Cardiac muscle cell (in vitro differentiated cells and primary cell): ENCODE measurements around the gene PPIP5K1. TPM values are rescaled to one million over a fixed set of nuclear protein-coding genes. Genes with fewer than 3 reads are reported as not detected.
"Not testable (repeated sequence)": the region's sequence is repeated elsewhere in the genome, so short reads cannot be mapped to it uniquely, and the experiment has no call there.

Source experiments
- DNase-seq, 2 donors: peaks; one replicate each; pipeline versions ENCODE4 v3.0.0 to v3.0.0-alpha.2; 2010 to 2017; ENCODE audit warnings: low read depth in 1 of 2, low spot score in 1 of 2
- H3K27ac ChIP-seq: fragments of 200-600 bp; sonication (generic); 2 replicates; pipeline ENCODE4 v1.5.1; 2016
- H3K27me3 ChIP-seq: fragments of 200-600 bp; sonication (generic); 2 replicates; pipeline ENCODE4 v1.6.0; 2016; ENCODE audit warnings: control low read depth
- H3K36me3 ChIP-seq: fragments of 200-600 bp; sonication (generic); 2 replicates; pipeline ENCODE4 v1.5.1; 2016; ENCODE audit warnings: control low read depth
- H3K4me1 ChIP-seq: fragments of 200-600 bp; sonication (generic); 2 replicates; pipeline ENCODE4 v1.8.1; 2017; ENCODE audit warnings: low read depth, mild to moderate bottlenecking, mixed run types
- H3K4me3 ChIP-seq: fragments of 200-600 bp; sonication (generic); 2 replicates; pipeline ENCODE4 v1.5.1; 2016; ENCODE audit warnings: mild to moderate bottlenecking
- H3K9me3 ChIP-seq: fragments of 200-600 bp; sonication (generic); 2 replicates; pipeline ENCODE4 v1.5.1; 2017; ENCODE audit warnings: low read depth, mild to moderate bottlenecking, control low read depth
- CTCF ChIP-seq: IDR thresholded peaks from 2 replicates; pipeline ENCODE4 v1.5.1; 2012; ENCODE audit warnings: low read depth, mild to moderate bottlenecking, low read length
- polyA plus RNA-seq: library from polyadenylated mRNA; unstranded; fragments of >200 nt; fragmentation: Nextera tagmentation; extraction: Ambion mirVana; gene quantifications from 2 replicates; pipeline ENCODE4 v1.2.1, GENCODE V29; 2016
- total RNA-seq: library from RNA; depleted of rRNA; stranded (reverse); fragments of >200 nt; gene quantifications from 2 replicates; pipeline ENCODE4 v1.2.3, GENCODE V29; 2016

The PPIP5K1 gene
- total and polyA plus RNA-seq, 2 experiments from 2014 or later: 17.6 to 20.0 TPM

DNA sequence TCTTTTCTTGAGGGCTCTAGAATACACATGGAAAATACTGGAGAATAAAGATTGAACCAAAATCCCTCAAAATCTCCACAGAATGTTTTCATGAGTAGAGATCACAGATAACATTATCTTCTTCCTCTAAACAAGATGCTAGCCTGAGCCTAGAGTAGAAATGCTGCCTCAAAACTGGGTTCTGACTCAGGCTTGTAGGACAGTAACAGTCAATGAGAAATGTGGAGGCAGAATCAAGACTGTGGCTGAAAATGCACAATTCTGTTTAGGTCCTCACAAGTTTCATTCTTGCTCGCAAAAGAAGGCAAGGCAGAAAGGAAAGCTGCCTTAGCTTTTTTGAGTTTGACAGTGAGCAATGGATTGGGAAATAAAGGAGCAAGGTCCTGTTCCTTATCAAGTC is 15.4 kb downstream of the PPIP5K1 start:
- H3K27ac ChIP-seq, H3K9me3 ChIP-seq, H3K4me3 ChIP-seq, H3K4me1 ChIP-seq, DNase-seq, H3K36me3 ChIP-seq, H3K27me3 ChIP-seq: not testable (repeated sequence)

DNA sequence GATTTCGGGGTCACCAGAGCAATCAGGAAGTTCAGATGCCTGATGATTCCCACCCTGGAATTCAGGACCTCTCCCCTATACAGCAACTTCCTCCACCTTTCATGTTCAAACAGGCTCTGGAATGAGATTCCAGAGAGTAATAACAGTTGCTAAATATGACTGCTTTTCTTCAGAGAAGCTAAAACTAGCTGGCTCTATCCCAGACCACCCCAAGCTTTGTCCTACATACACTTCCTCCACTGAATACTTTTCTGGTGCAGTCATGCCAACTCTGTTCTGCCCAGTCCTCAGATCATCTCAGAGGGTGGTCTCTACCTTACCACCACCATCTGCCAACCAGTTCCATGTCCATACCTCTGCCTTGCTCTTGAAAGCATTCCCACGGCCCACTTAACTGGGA is 23.4 kb downstream of the PPIP5K1 start:
- H3K4me1 ChIP-seq, H3K4me3 ChIP-seq, H3K36me3 ChIP-seq, H3K9me3 ChIP-seq, H3K27me3 ChIP-seq, H3K27ac ChIP-seq, DNase-seq: not testable (repeated sequence)

GRCh38 chr15:43563793-43564192 is 26.2 kb downstream of the PPIP5K1 start:
- H3K36me3 ChIP-seq, H3K27me3 ChIP-seq, H3K9me3 ChIP-seq, H3K27ac ChIP-seq, DNase-seq, H3K4me3 ChIP-seq, H3K4me1 ChIP-seq: not testable (repeated sequence)

DNA sequence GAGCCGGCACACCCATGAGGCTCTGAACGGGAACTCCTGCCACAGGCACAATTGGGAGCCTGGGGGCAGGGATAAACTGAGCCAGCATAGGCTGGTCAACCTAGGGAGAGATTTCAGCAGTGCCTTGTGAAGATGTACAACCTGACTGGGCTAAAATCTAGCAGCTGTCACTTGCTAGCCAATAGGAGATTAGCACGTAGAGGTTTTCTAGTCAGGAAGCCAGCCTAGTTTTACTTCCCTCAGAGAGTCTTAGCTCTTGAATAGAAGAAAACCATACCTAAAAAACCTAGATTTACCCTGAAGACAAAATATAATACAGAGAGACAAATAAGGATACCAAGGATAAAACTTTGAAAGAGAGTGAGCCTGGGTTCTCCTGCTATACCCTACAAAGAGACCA is 27.3 kb downstream of the PPIP5K1 start:
- H3K27me3 ChIP-seq, H3K36me3 ChIP-seq, DNase-seq, H3K27ac ChIP-seq, H3K9me3 ChIP-seq, H3K4me3 ChIP-seq, H3K4me1 ChIP-seq: not testable (repeated sequence)

GRCh38 chr15:43552986-43553385 is 37.0 kb downstream of the PPIP5K1 start:
- no peaks in the 10 kb centered on the region for H3K4me1 ChIP-seq
- no peak for DNase-seq
- no peaks in the 10 kb centered on the region for H3K27me3 ChIP-seq
- H3K27ac ChIP-seq: no peak overlapping the region
- no peaks in the 10 kb centered on the region for H3K36me3 ChIP-seq
- H3K9me3 ChIP-seq: no peaks in the 10 kb centered on the region
- H3K4me3 ChIP-seq: no peak overlapping the region
- TF ChIP-seq CTCF: no peak

- no peak for DNase-seq
- Histone ChIP-seq H3K27me3 (no peaks in the 10 kb centered on the region), H3K4me3 (no peak overlapping the region), H3K27ac (no peak overlapping the region), H3K9me3 (no peaks in the 10 kb centered on the region), H3K36me3 (peaks cover 2% of the 10 kb centered on the region), H3K4me1 (no peaks in the 10 kb centered on the region)
- TF ChIP-seq CTCF: no peak
Observed at GRCh38 chr15:43552256-43552655, 37.8 kb downstream of the PPIP5K1 start.

DNA sequence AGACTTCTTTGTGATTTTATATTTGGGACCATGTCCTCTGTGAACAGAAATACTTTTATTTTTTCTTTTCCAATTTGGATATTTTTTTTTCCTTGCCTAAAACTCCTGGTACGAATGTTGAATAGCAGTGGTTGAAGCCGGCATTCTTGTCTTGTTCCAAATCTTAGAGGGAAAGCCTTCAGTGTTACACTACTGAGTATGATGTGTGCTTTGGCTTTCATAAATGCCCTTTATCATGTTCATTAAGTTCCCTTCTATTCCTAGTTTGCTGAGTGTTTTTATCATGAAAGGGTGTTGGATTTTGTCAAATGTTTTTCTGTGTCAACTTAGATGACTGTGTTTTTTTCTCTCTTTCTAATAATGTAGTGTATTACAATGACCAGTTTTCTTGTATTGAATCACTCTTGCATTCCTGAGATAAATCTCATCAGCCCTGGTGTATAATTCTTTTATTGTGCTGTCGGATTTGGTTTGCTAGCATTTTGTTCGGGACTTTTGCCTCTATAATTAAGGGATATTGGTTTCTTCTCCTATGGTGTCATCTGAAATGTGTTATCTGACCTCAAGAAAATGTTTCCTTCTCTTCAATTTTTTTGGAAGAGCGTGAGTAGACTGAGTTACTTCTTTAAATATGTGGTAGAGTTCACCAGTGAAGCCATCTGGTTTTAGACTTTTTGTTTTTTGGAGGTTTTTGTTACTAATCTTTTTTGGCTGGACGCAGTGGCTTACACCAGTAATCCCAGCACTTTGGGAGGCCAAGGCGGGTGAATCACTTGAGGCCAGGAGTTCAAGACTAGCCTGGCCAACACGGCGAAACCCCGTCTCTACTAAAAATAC is 39.3 kb downstream of the PPIP5K1 start:
- Histone ChIP-seq H3K9me3 (no peaks in the 10 kb centered on the region), H3K27me3 (no peaks in the 10 kb centered on the region), H3K4me1 (no peaks in the 10 kb centered on the region), H3K4me3 (no peak overlapping the region), H3K27ac (no peak overlapping the region), H3K36me3 (peaks cover 2% of the 10 kb centered on the region)
- peak in 1 of 2 donors; percentile 62 for DNase-seq
- TF ChIP-seq CTCF: no peak
